ENCODE measurements around the gene TRMO. TPM values are rescaled to one million over a fixed set of nuclear protein-coding genes. Genes with fewer than 3 reads are reported as not detected.

Gene TRMO, protein sequence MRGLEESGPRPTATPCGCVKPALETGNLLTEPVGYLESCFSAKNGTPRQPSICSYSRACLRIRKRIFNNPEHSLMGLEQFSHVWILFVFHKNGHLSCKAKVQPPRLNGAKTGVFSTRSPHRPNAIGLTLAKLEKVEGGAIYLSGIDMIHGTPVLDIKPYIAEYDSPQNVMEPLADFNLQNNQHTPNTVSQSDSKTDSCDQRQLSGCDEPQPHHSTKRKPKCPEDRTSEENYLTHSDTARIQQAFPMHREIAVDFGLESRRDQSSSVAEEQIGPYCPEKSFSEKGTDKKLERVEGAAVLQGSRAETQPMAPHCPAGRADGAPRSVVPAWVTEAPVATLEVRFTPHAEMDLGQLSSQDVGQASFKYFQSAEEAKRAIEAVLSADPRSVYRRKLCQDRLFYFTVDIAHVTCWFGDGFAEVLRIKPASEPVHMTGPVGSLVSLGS
- total RNA-seq (ENCODE audit: unreplicated experiment) = 11.2 TPM
- long read RNA-seq, partial matches to known transcripts = 0 of 4 reads
- long read RNA-seq, other reads (novel, unspliced or antisense) = 2 of 4 reads

DNA sequence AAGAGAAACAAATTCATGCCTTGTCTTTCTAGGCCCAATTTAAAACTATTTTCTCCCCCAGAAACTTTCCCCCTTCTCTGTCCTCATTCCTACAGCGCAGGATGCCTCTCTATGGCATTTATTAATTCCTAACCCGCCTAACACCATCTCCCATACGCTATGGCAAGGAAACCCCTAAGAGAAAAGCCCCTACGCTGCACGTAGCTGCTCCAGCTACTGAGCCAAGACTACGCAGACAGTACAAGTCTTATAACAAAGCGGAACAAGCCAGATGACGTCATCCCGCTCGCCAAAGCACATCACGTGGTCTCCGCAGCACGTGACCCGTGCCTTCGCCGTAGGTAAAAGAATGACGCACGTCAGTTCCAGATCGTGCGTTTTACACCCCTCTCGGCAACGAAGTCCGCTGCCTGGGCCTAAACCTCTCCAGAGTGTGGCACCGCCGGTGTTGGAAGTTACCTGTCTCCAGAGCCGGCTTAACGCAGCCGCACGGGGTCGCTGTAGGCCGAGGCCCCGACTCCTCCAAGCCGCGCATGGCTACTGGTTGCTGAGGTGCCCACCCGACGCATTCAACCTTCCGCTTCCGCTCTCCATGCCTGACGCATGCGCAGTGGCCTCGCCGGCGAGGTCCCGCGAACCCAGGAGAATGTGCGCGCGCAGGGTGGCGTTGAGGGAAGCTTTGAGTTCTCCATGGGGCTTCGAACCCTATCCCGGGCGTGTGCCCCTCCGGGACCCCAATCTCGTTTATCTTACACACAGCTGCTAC is at the start of gene TRMO:
TSS of gene TRMO (minus strand) at position 542 of the 766 bp plus-strand sequence. CDS start at position 535, 7 bp downstream.
- peak; percentile 63 for TF ChIP-seq CTCF (IDR thresholded peaks at IDR 0.05; ENCODE audit: partially characterized antibody, unreplicated experiment)
- Mint-ChIP-seq H3K27ac (ENCODE audit: unreplicated experiment) (peak within 1 kb of the TSS; percentile 98), H3K4me3 (ENCODE audit: unreplicated experiment) (peak within 1 kb of the TSS; percentile 92), H3K4me1 (ENCODE audit: low read depth, unreplicated experiment) (peaks cover 4% of the 10 kb centered on the region), H3K27me3 (ENCODE audit: unreplicated experiment) (peaks cover 10% of the 10 kb centered on the region), H3K9me3 (ENCODE audit: unreplicated experiment) (peaks cover 13% of the 10 kb centered on the region), H3K36me3 (ENCODE audit: unreplicated experiment) (no peaks in the 10 kb centered on the region)
- peak; percentile 99 for DNase-seq

GRCh38 chr9:97970165-97970564 is 47.9 kb upstream of the TRMO start:
- DNase-seq = no peak
- Mint-ChIP-seq H3K9me3 (ENCODE audit: unreplicated experiment) (peaks cover 1% of the 10 kb centered on the region), H3K4me1 (ENCODE audit: low read depth, unreplicated experiment) (peaks cover 10% of the 10 kb centered on the region), H3K36me3 (ENCODE audit: unreplicated experiment) (peaks cover 3% of the 10 kb centered on the region), H3K27ac (ENCODE audit: unreplicated experiment) (no peak overlapping the region), H3K27me3 (ENCODE audit: unreplicated experiment) (peaks cover 5% of the 10 kb centered on the region), H3K4me3 (ENCODE audit: unreplicated experiment) (no peak overlapping the region)
- no peak for TF ChIP-seq CTCF (IDR thresholded peaks at IDR 0.05; ENCODE audit: partially characterized antibody, unreplicated experiment)

DNA sequence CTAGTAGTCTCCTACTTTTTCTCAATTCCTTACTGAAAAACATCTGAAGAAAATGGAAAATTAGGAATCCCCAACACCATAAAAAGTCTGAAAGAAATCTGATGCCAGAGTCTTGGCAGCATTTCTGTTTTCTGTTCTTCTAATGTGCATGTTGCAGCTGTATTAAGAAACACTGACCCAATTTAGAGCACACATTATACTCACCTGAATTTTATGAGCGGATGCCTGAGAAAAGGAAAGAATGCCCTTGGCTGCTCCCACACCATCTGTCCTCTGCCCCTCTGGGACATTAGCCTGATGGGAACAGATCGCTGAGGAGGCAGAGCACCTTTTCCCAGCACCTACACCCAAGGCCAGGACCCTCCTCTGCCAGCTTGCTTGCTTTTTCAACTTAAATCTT is 46.7 kb upstream of the TRMO start:
- no peak for TF ChIP-seq CTCF (IDR thresholded peaks at IDR 0.05; ENCODE audit: partially characterized antibody, unreplicated experiment)
- Mint-ChIP-seq H3K4me1 (ENCODE audit: low read depth, unreplicated experiment) (peaks cover 10% of the 10 kb centered on the region), H3K27me3 (ENCODE audit: unreplicated experiment) (peaks cover 4% of the 10 kb centered on the region), H3K27ac (ENCODE audit: unreplicated experiment) (no peak overlapping the region), H3K9me3 (ENCODE audit: unreplicated experiment) (peaks cover 1% of the 10 kb centered on the region), H3K36me3 (ENCODE audit: unreplicated experiment) (peaks cover 3% of the 10 kb centered on the region), H3K4me3 (ENCODE audit: unreplicated experiment) (no peak overlapping the region)
- no peak for DNase-seq

DNA sequence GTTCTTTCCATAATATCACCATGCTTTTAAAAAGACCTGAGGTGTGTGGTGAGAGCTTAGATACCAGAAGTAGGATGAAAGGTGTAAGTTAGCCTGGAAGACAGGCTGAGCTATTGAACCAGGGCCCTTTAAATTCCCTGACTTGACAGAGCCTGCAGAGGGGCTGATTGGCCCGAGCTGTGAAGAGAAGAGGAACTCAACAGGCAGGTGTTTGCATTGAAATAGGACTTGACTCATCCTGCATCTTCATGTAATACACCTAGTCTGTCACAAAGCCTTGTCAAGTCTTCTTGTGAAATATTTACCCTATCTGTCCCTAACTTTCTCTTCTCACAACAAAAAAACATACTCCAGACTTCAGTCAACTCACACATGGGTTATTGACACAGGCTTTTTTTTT is 44.2 kb upstream of the TRMO start:
- H3K9me3 Mint-ChIP-seq (ENCODE audit: unreplicated experiment) = peaks cover 3% of the 10 kb centered on the region
- H3K4me1 Mint-ChIP-seq (ENCODE audit: low read depth, unreplicated experiment) = peaks cover 10% of the 10 kb centered on the region
- no peak overlapping the region for H3K27ac Mint-ChIP-seq (ENCODE audit: unreplicated experiment)
- H3K27me3 Mint-ChIP-seq (ENCODE audit: unreplicated experiment) = no peaks in the 10 kb centered on the region
- no peak overlapping the region for H3K4me3 Mint-ChIP-seq (ENCODE audit: unreplicated experiment)
- H3K36me3 Mint-ChIP-seq (ENCODE audit: unreplicated experiment) = peaks cover 3% of the 10 kb centered on the region
- no peak for DNase-seq
- no peak for TF ChIP-seq CTCF (IDR thresholded peaks at IDR 0.05; ENCODE audit: partially characterized antibody, unreplicated experiment)

Data from glutamatergic neuron (in vitro differentiated cells).